Keratinocyte (primary cell): ENCODE data around the gene TBC1D5. TPM values are rescaled to one million over a fixed set of nuclear protein-coding genes. Genes with fewer than 3 reads are reported as not detected.

Source experiments
- DNase-seq: peaks from one replicate; pipeline ENCODE4 v3.0.0-alpha.2; 2011; ENCODE audit warnings: low read depth, missing footprints, low spot score
- FAIRE-seq: peaks from 2 replicates; lab custom pipeline; 2011; peaks lifted over from hg19 to GRCh38; lab: Jason Lieb, UNC
- H2AFZ ChIP-seq: 2 replicates; pipeline ENCODE4 v1.6.0; 2012; ENCODE audit warnings: low read length, control low read depth, inconsistent platforms; ENCODE audit not compliant: control insufficient read depth
- H3K27ac ChIP-seq: 2 replicates; pipeline ENCODE4 v1.5.1; 2011; ENCODE audit warnings: low read length; ENCODE audit not compliant: control insufficient read depth, insufficient read depth
- H3K27me3 ChIP-seq: 3 replicates; pipeline ENCODE4 v1.6.0; 2011; ENCODE audit warnings: low read length; ENCODE audit not compliant: control insufficient read depth, insufficient read depth; ENCODE audit errors: extremely low read depth
- H3K36me3 ChIP-seq, 2 experiments: 2 replicates in 1 of 2; 3 replicates in 1 of 2; pipeline ENCODE4 v1.5.1; 2011; ENCODE audit warnings: low read length in 2 of 2, mild to moderate bottlenecking in 1 of 2; ENCODE audit not compliant: control insufficient read depth in 2 of 2, insufficient read depth in 2 of 2; ENCODE audit errors: extremely low read depth in 1 of 2
- H3K4me1 ChIP-seq: 3 replicates; pipeline ENCODE4 v1.5.1; 2011; ENCODE audit warnings: low read length; ENCODE audit not compliant: control insufficient read depth, insufficient read depth; ENCODE audit errors: extremely low read depth
- H3K4me2 ChIP-seq: 3 replicates; pipeline ENCODE4 v1.6.0; 2011; ENCODE audit warnings: low read depth, low read length; ENCODE audit not compliant: control insufficient read depth, insufficient read depth; ENCODE audit errors: extremely low read depth
- H3K4me3 ChIP-seq, 3 experiments: fragments of 200-600 bp in 1 of 3; sonication (generic) in 1 of 3; 2 replicates in 2 of 3; 3 replicates in 1 of 3; pipeline ENCODE4 v1.5.1; 2011 to 2016; ENCODE audit warnings: low read length in 3 of 3, mild to moderate bottlenecking in 3 of 3, control low read depth in 2 of 3, inconsistent platforms in 1 of 3, low read depth in 1 of 3, mixed read lengths in 1 of 3, mixed run types in 1 of 3, moderate library complexity in 1 of 3; ENCODE audit not compliant: control insufficient read depth in 2 of 3, insufficient read depth in 2 of 3; ENCODE audit errors: extremely low read depth in 1 of 3
- H3K79me2 ChIP-seq: 2 replicates; pipeline ENCODE4 v1.6.0; 2012; ENCODE audit warnings: low read length; ENCODE audit not compliant: control insufficient read depth, insufficient read depth
- H3K9ac ChIP-seq: 3 replicates; pipeline ENCODE4 v1.6.0; 2011; ENCODE audit warnings: low read length; ENCODE audit not compliant: control insufficient read depth, insufficient read depth; ENCODE audit errors: extremely low read depth
- H3K9me1 ChIP-seq: 3 replicates; pipeline ENCODE4 v1.6.0; 2011; ENCODE audit warnings: low read length; ENCODE audit not compliant: control insufficient read depth, insufficient read depth; ENCODE audit errors: extremely low read depth
- H3K9me3 ChIP-seq: 2 replicates; pipeline ENCODE4 v1.5.1; 2012; ENCODE audit warnings: low read depth, low read length; ENCODE audit not compliant: control insufficient read depth
- H4K20me1 ChIP-seq: 3 replicates; pipeline ENCODE4 v1.6.0; 2011; ENCODE audit warnings: low read length; ENCODE audit not compliant: control insufficient read depth, insufficient read depth; ENCODE audit errors: extremely low read depth
- CTCF ChIP-seq, 3 experiments: IDR thresholded peaks in 1 of 3; conservative IDR thresholded peaks in 1 of 3; optimal IDR thresholded peaks in 1 of 3; 2 replicates in 2 of 3; 3 replicates in 1 of 3; pipeline versions ENCODE3 to v1.5.1; 2011; ENCODE audit warnings: low read length in 3 of 3, mild to moderate bottlenecking in 3 of 3, moderate library complexity in 2 of 3, control low read depth in 1 of 3, inconsistent platforms in 1 of 3; ENCODE audit not compliant: insufficient read depth in 2 of 3; ENCODE audit errors: extremely low read depth in 1 of 3
- EZH2 ChIP-seq: IDR thresholded peaks from one replicate; pipeline ENCODE4 v1.6.1; 2012; ENCODE audit warnings: inconsistent platforms, mild to moderate bottlenecking, low read length, moderate library complexity
- dilution Hi-C: fragments of 300-500 bp; cut with MboI; formaldehyde crosslinking; loops from one replicate; pipeline ENCODE4 v1.7.0; 2020; ENCODE audit warnings: low sequenced_read_pairs; ENCODE audit not compliant: extremely low pct_ligation_motif_present
- polyA plus RNA-seq, 5 experiments: library from polyadenylated mRNA; depleted of rRNA in 3 of 5; stranded (reverse) in 3 of 5; stranded (forward) in 1 of 5; unstranded in 1 of 5; fragments of >200 nt; gene quantifications; 1 replicate in 1 of 5; 2 replicates in 3 of 5; 3 replicates in 1 of 5; pipeline versions ENCODE4 v1.2.1 to v1.2.3, GENCODE V29; 2011 to 2012; ENCODE audit warnings: missing spikeins in 2 of 5, low read depth in 1 of 5, low replicate concordance in 1 of 5

The TBC1D5 gene
- polyA plus RNA-seq, 1 donor (not counting 4 experiments of a cell fraction or from before 2014, with no cell fraction given): 25.8 TPM

- Histone ChIP-seq H3K4me2 (no peak overlapping the region), H4K20me1 (no peaks in the 10 kb centered on the region), H3K4me3 (no peak overlapping the region), H3K9me3 (no peaks in the 10 kb centered on the region), H3K27ac (no peak overlapping the region), H3K9ac (no peak overlapping the region), H3K27me3 (no peaks in the 10 kb centered on the region), H3K4me1 (peaks cover 3% of the 10 kb centered on the region), H3K36me3 (no peaks in the 10 kb centered on the region), H3K79me2 (no peaks in the 10 kb centered on the region), H2AFZ (no peak overlapping the region), H3K9me1 (no peaks in the 10 kb centered on the region)
- DNase-seq (no peak), FAIRE-seq (no peak)
- no peak for TF ChIP-seq CTCF (optimal IDR thresholded peaks at IDR 0.05 in 1 of 3, IDR thresholded peaks at IDR 0.05 in 1 of 3, conservative IDR thresholded peaks at IDR 0.05 in 1 of 3; ENCODE audit: extremely low read depth in 1 of 3, insufficient read depth in 2 of 3, low read length in 3 of 3)
- TF ChIP-seq EZH2: no peak
- dilution Hi-C loops: no loop called here
These were observed 4.9 kb upstream of the TBC1D5 start for GRCh38 chr3:17747174-17747889.

- Histone ChIP-seq H3K79me2 (peaks cover 2% of the 10 kb centered on the region), H3K4me1 (peaks cover 8% of the 10 kb centered on the region), H3K9ac (no peak overlapping the region), H3K4me2 (no peak overlapping the region), H3K9me1 (no peaks in the 10 kb centered on the region), H2AFZ (no peak overlapping the region), H3K27ac (no peak overlapping the region), H3K36me3 (no peaks in the 10 kb centered on the region), H3K27me3 (no peaks in the 10 kb centered on the region), H4K20me1 (no peaks in the 10 kb centered on the region), H3K9me3 (no peaks in the 10 kb centered on the region), H3K4me3 (no peak overlapping the region)
- no peak for DNase-seq
- TF ChIP-seq EZH2 (no peak), CTCF (optimal IDR thresholded peaks at IDR 0.05 in 1 of 3, IDR thresholded peaks at IDR 0.05 in 1 of 3, conservative IDR thresholded peaks at IDR 0.05 in 1 of 3; ENCODE audit: extremely low read depth in 1 of 3, insufficient read depth in 2 of 3, low read length in 3 of 3) (no peak)
- dilution Hi-C loops: no loop called here
- FAIRE-seq: no peak
These were observed 3.5 kb upstream of the TBC1D5 start for GRCh38 chr3:17745894-17746293.
